Kidney (tissue), 14 donors: ENCODE measurements around the gene ST8SIA5. TPM values are rescaled to one million over a fixed set of nuclear protein-coding genes. Genes with fewer than 3 reads are reported as not detected.

ENCODE experiments used
- DNase-seq, 5 donors: peaks; one replicate each; pipeline ENCODE4 v3.0.0-alpha.2; 2013 to 2020
- FAIRE-seq: peaks from 2 replicates; lab custom pipeline; 2012; peaks lifted over from hg19 to GRCh38; lab: Jason Lieb, UNC
- H3K27ac ChIP-seq, 2 donors: one replicate each; pipeline ENCODE4 v1.7.0; 2013; ENCODE audit warnings: low read depth in 2 of 2, low read length in 2 of 2, inconsistent platforms in 1 of 2
- H3K27me3 ChIP-seq: one replicate; pipeline ENCODE4 v1.7.1; 2013; ENCODE audit warnings: low read length, inconsistent platforms; ENCODE audit not compliant: control insufficient read depth, insufficient read depth
- H3K36me3 ChIP-seq, 3 donors: one replicate each; pipeline versions ENCODE4 v1.7.0 to v1.7.1; 2013; ENCODE audit warnings: low read length in 3 of 3, control low read depth in 1 of 3, inconsistent platforms in 1 of 3; ENCODE audit not compliant: insufficient read depth in 3 of 3, control insufficient read depth in 2 of 3
- H3K4me1 ChIP-seq, 3 donors: one replicate each; pipeline versions ENCODE4 v1.7.0 to v1.7.1; 2013; ENCODE audit warnings: low read length in 3 of 3, inconsistent platforms in 1 of 3, low read depth in 1 of 3; ENCODE audit not compliant: control insufficient read depth in 2 of 3, insufficient read depth in 2 of 3
- H3K4me3 ChIP-seq, 3 donors: one replicate each; pipeline versions ENCODE4 v1.7.0 to v1.8.1; 2013; ENCODE audit warnings: low read length in 3 of 3, control low read depth in 1 of 3, inconsistent platforms in 1 of 3
- H3K9ac ChIP-seq, 3 donors: one replicate each; pipeline versions ENCODE4 v1.7.0 to v1.7.1; 2013; ENCODE audit warnings: low read length in 3 of 3, control low read depth in 1 of 3, inconsistent platforms in 1 of 3
- H3K9me3 ChIP-seq, 3 donors: one replicate each; pipeline versions ENCODE4 v1.7.0 to v1.7.1; 2013; ENCODE audit warnings: low read length in 3 of 3, control low read depth in 1 of 3, inconsistent platforms in 1 of 3; ENCODE audit not compliant: control insufficient read depth in 2 of 3, insufficient read depth in 1 of 3
- CTCF ChIP-seq: IDR thresholded peaks from 3 replicates; pipeline ENCODE4 v1.5.1; 2012; ENCODE audit warnings: mild to moderate bottlenecking, moderate library complexity, borderline replicate concordance; ENCODE audit not compliant: insufficient read depth; ENCODE audit errors: extremely low read depth
- intact Hi-C: fragments of 100-400 bp; cut with DNase I; formaldehyde crosslinking; loops from one replicate; pipeline ENCODE4 v1.11.1; 2022
- polyA plus RNA-seq: library from polyadenylated mRNA; stranded (reverse); fragments of 350-450 nt; fragmentation: Illumina TruSeq; extraction: RNeasy Lipid Tissue Mini Kit (QIAGEN cat#74804); gene quantifications from one replicate; pipeline ENCODE4 v1.2.3, GENCODE V29; 2014; ENCODE audit warnings: low read depth, low replicate concordance; ENCODE audit not compliant: insufficient read depth
- total RNA-seq: library from RNA; stranded (reverse); fragmentation: NEBNext Ultra II Directional; extraction: Animal tissue kit (Norgen Biotek cat#: 25700); gene quantifications from one replicate; pipeline ENCODE4 v1.2.1, GENCODE V29; 2021
- donor health status: control.
- donor health status: control.
- donor health status: control.
- donor health status: control.
- donor health status: control.
- donor health status: DM: yes; HTN: yes; CAD: no.
- donor health status: Normal renal cell carcinoma (clear cell type).

The ST8SIA5 gene
- total and polyA plus RNA-seq, 2 donors from 2014 or later = 1.4 to 2.7 TPM

GRCh38 chr18:46649071-46649862 is 107.6 kb downstream of the ST8SIA5 start:
- H3K27ac ChIP-seq = no peak overlapping the region
- no peak overlapping the region for H3K4me3 ChIP-seq
- no peak for TF ChIP-seq CTCF
- H3K9me3 ChIP-seq = no peaks in the 10 kb centered on the region
- H3K9ac ChIP-seq = no peak overlapping the region
- DNase-seq (no peak), FAIRE-seq (no peak)
- H3K27me3 ChIP-seq = no peaks in the 10 kb centered on the region
- H3K36me3 ChIP-seq = no peaks in the 10 kb centered on the region
- no peaks in the 10 kb centered on the region for H3K4me1 ChIP-seq
- intact Hi-C loops = no loop called here

- no peak for TF ChIP-seq CTCF
- intact Hi-C loops = no loop called here
- Histone ChIP-seq H3K4me3 (no peak overlapping the region), H3K9ac (no peak overlapping the region), H3K9me3 (no peaks in the 10 kb centered on the region), H3K27me3 (no peaks in the 10 kb centered on the region), H3K4me1 (no peaks in the 10 kb centered on the region), H3K27ac (no peak overlapping the region), H3K36me3 (no peaks in the 10 kb centered on the region)
- DNase-seq (no peak), FAIRE-seq (no peak)
These were observed 110.4 kb downstream of the ST8SIA5 start for GRCh38 chr18:46646468-46646867.

GRCh38 chr18:46642561-46642960 is 114.3 kb downstream of the ST8SIA5 start:
- no peaks in the 10 kb centered on the region for H3K4me1 ChIP-seq
- intact Hi-C loops = no loop called here
- no peak overlapping the region for H3K27ac ChIP-seq
- no peaks in the 10 kb centered on the region for H3K9me3 ChIP-seq
- no peak for TF ChIP-seq CTCF
- no peaks in the 10 kb centered on the region for H3K27me3 ChIP-seq
- H3K9ac ChIP-seq = no peak overlapping the region
- H3K36me3 ChIP-seq = no peaks in the 10 kb centered on the region
- no peak overlapping the region for H3K4me3 ChIP-seq
- DNase-seq (no peak), FAIRE-seq (no peak)

GRCh38 chr18:46641917-46642316 is 114.9 kb downstream of the ST8SIA5 start:
- FAIRE-seq = no peak

More at GRCh38 chr18:46641917-46642316, 114.9 kb downstream of the ST8SIA5 start:
- Histone ChIP-seq H3K4me3 (no peak overlapping the region), H3K4me1 (no peaks in the 10 kb centered on the region), H3K9ac (no peak overlapping the region), H3K36me3 (no peaks in the 10 kb centered on the region), H3K9me3 (no peaks in the 10 kb centered on the region), H3K27me3 (no peaks in the 10 kb centered on the region), H3K27ac (no peak overlapping the region)
- no peak for DNase-seq
- intact Hi-C loops = no loop called here
- TF ChIP-seq CTCF = no peak
